Endothelial cell of umbilical vein (primary cell): ENCODE data around the gene DRICH1. TPM values are rescaled to one million over a fixed set of nuclear protein-coding genes. Genes with fewer than 3 reads are reported as not detected.
"Not testable (repeated sequence)": the region's sequence is repeated elsewhere in the genome, so short reads cannot be mapped to it uniquely, and the experiment has no call there.

Source experiments
- BruUV-seq: library from RNA; stranded (reverse); fragments of 400-500 nt; replicated peaks from 2 replicates; lab custom pipeline; 2021; lab: Mats Ljungman, UMichigan
- CTCF ChIA-PET: fragments of 300-600, 350-600 bp; sonication (Branson Sonifier 250); formaldehyde crosslinking; loops from one replicate; lab custom pipeline; 2021; ENCODE audit warnings: antibody characterized with exemption, inconsistent platforms; lab: Charles Lee
- POLR2A ChIA-PET: fragments of 300-600, 350-600 bp; sonication (Branson Sonifier 250); formaldehyde crosslinking; loops from one replicate; lab custom pipeline; 2021; ENCODE audit warnings: antibody characterized with exemption, inconsistent platforms; lab: Charles Lee
- DNase-seq: peaks from one replicate; pipeline ENCODE4 v3.0.0-alpha.2; 2011; ENCODE audit warnings: low read depth, low spot score
- FAIRE-seq: peaks from 2 replicates; lab custom pipeline; 2011; peaks lifted over from hg19 to GRCh38; lab: Jason Lieb, UNC
- H2AFZ ChIP-seq: 2 replicates; pipeline ENCODE4 v1.6.0; 2012; ENCODE audit warnings: low read depth, low read length, control low read depth, inconsistent platforms
- H3K27ac ChIP-seq: 2 replicates; pipeline ENCODE4 v1.5.1; 2011; ENCODE audit warnings: low read depth, mild to moderate bottlenecking, control low read depth, low read length, moderate library complexity; ENCODE audit not compliant: insufficient read depth
- H3K27me3 ChIP-seq, 2 experiments: 2 replicates each; pipeline versions ENCODE4 v1.6.0 to v1.6.1; 2011; ENCODE audit warnings: low read length in 2 of 2, mixed read lengths in 1 of 2; ENCODE audit not compliant: control insufficient read depth in 2 of 2, insufficient read depth in 2 of 2
- H3K36me3 ChIP-seq, 2 experiments: 2 replicates in 1 of 2; 3 replicates in 1 of 2; pipeline ENCODE4 v1.5.1; 2011; ENCODE audit warnings: low read length in 2 of 2, mild to moderate bottlenecking in 1 of 2, moderate library complexity in 1 of 2; ENCODE audit not compliant: control insufficient read depth in 2 of 2, insufficient read depth in 2 of 2; ENCODE audit errors: extremely low read depth in 1 of 2
- H3K4me1 ChIP-seq: 3 replicates; pipeline ENCODE4 v1.5.1; 2011; ENCODE audit warnings: mild to moderate bottlenecking, low read length; ENCODE audit not compliant: control insufficient read depth, insufficient read depth; ENCODE audit errors: extremely low read depth
- H3K4me2 ChIP-seq: 2 replicates; pipeline ENCODE4 v1.6.1; 2011; ENCODE audit warnings: low read length, control low read depth, mixed read lengths; ENCODE audit not compliant: insufficient read depth
- H3K4me3 ChIP-seq, 3 experiments: fragments of 200-600 bp in 1 of 3; sonication (generic), shearing (Covaris generic) in 1 of 3; replicated peaks in 1 of 3; 2 replicates each; pipeline ENCODE4 v1.5.1; 2011 to 2016; ENCODE audit warnings: control low read depth in 3 of 3, low read length in 3 of 3, mild to moderate bottlenecking in 2 of 3, inconsistent platforms in 1 of 3, low read depth in 1 of 3, moderate library complexity in 1 of 3; ENCODE audit not compliant: insufficient read depth in 1 of 3
- H3K79me2 ChIP-seq: 2 replicates; pipeline ENCODE4 v1.6.0; 2012; ENCODE audit warnings: low read length, inconsistent platforms; ENCODE audit not compliant: control insufficient read depth, insufficient read depth
- H3K9ac ChIP-seq: replicated peaks from 2 replicates; pipeline ENCODE3; 2011; ENCODE audit warnings: low read length, control low read depth; ENCODE audit not compliant: insufficient read depth; ENCODE audit errors: extremely low read depth
- H3K9me1 ChIP-seq: replicated peaks from 3 replicates; pipeline ENCODE4 v1.6.0; 2011; ENCODE audit warnings: mild to moderate bottlenecking, low read length; ENCODE audit not compliant: control insufficient read depth, insufficient read depth; ENCODE audit errors: extremely low read depth
- H3K9me3 ChIP-seq: replicated peaks from 2 replicates; pipeline ENCODE4 v1.5.1; 2012; ENCODE audit warnings: low read length, inconsistent platforms; ENCODE audit not compliant: control insufficient read depth, insufficient read depth
- H4K20me1 ChIP-seq: replicated peaks from 2 replicates; pipeline ENCODE3; 2011; ENCODE audit warnings: mild to moderate bottlenecking, low read length; ENCODE audit not compliant: control insufficient read depth, insufficient read depth; ENCODE audit errors: extremely low read depth
- dilution Hi-C: fragments of 300-500 bp; cut with MboI; formaldehyde crosslinking; loops from one replicate; pipeline ENCODE4 v1.15.0; 2019; ENCODE audit warnings: low sequenced_read_pairs; ENCODE audit not compliant: extremely low pct_ligation_motif_present
- intact Hi-C: fragments of 100-400 bp; cut with micrococcal nuclease; formaldehyde crosslinking; loops from one replicate; pipeline ENCODE4 v1.10.0; 2022
- polyA plus RNA-seq, 4 experiments: library from polyadenylated mRNA; depleted of rRNA in 3 of 4; stranded (reverse) in 3 of 4; unstranded in 1 of 4; fragments of >200 nt; gene quantifications; 2 replicates each; pipeline versions ENCODE4 v1.2.1 to v1.2.3, GENCODE V29; 2011 to 2012; ENCODE audit warnings: missing spikeins in 1 of 4
- total RNA-seq: library from RNA; stranded (reverse); gene quantifications from 2 replicates; pipeline ENCODE4 v1.2.3, GENCODE V29; 2021

The DRICH1 gene
- total and polyA plus RNA-seq, 2 donors (not counting 3 experiments of a cell fraction or from before 2014, with no cell fraction given): 0.25 TPM; not detected in 1

DNA sequence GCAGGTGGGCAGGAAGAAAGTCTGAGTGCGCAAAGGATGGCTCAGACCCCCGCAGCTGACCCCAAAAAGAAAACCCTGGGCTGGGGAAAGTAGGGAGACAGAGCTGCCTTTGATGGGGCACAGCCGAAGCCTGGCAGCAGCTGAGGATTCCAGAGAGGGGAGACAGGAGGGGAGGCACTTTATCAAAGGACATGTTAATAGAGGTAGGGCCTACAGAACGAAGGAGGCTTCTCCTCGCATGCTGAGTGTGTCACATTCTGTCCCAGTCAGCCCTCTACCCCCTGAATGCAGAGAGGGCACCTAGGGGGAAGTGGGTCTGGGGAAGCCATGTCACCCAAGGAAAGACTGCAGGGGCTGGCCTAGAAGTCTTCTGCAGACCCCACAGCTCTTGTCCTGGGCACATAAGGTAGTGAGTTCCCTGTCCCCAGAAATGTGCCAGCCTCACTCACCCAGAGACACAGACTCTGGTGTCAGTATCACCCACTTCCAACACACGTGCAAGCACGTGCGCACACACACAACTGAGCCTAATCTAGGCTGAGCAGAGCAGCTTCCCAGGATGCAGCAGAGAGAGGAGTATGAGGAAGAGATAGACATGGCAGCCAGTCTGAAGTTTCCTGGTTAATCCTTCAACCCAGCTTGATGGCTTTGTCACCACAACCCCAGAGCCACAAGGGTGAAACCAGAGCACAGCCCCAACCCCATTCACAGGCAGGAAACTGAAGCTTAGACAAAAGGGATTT is 40.4 kb upstream of the DRICH1 start:
- BruUV-seq, POLR2A ChIA-PET, H3K9ac ChIP-seq, intact Hi-C loops, H3K4me3 ChIP-seq, H3K9me3 ChIP-seq, CTCF ChIA-PET, H3K36me3 ChIP-seq, H3K4me2 ChIP-seq, H4K20me1 ChIP-seq, H3K9me1 ChIP-seq, FAIRE-seq, dilution Hi-C loops, H2AFZ ChIP-seq, H3K27me3 ChIP-seq, H3K27ac ChIP-seq, DNase-seq, H3K79me2 ChIP-seq, H3K4me1 ChIP-seq: not testable (repeated sequence)

DNA sequence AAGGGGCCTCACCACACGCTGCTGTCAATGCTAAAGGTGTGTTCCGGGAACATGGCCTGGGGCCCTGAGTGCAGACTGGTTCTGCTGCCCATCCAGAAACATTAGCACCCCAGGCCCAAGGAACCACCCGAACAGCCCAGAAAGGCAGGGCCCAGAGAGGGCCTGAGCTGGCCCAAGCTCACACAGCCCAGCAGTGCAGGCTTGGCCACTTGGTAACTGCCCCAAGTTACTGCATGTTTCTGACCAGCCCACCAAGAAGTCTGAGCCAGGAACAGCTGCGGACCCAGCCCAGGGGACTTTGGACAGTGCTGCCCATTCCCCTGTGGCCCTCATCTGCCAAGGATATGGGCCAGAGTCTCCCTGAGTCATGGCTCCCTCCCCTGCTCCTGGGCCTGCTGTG is 39.3 kb upstream of the DRICH1 start:
- H3K9me1 ChIP-seq, H2AFZ ChIP-seq, H3K4me3 ChIP-seq, H3K36me3 ChIP-seq, POLR2A ChIA-PET, H3K27me3 ChIP-seq, H3K79me2 ChIP-seq, FAIRE-seq, H3K4me2 ChIP-seq, intact Hi-C loops, BruUV-seq, H3K4me1 ChIP-seq, H3K9me3 ChIP-seq, H4K20me1 ChIP-seq, dilution Hi-C loops, DNase-seq, CTCF ChIA-PET, H3K27ac ChIP-seq, H3K9ac ChIP-seq: not testable (repeated sequence)
